NCI-H2171 treated with DMSO at 0.1 percent for 48 hours (cell line): ENCODE results near the gene PLVAP.

Experiments
- DNase-seq: peaks from one replicate; lab custom pipeline; 2025; lab: John Stamatoyannopoulos, UW

PLVAP gene

DNA sequence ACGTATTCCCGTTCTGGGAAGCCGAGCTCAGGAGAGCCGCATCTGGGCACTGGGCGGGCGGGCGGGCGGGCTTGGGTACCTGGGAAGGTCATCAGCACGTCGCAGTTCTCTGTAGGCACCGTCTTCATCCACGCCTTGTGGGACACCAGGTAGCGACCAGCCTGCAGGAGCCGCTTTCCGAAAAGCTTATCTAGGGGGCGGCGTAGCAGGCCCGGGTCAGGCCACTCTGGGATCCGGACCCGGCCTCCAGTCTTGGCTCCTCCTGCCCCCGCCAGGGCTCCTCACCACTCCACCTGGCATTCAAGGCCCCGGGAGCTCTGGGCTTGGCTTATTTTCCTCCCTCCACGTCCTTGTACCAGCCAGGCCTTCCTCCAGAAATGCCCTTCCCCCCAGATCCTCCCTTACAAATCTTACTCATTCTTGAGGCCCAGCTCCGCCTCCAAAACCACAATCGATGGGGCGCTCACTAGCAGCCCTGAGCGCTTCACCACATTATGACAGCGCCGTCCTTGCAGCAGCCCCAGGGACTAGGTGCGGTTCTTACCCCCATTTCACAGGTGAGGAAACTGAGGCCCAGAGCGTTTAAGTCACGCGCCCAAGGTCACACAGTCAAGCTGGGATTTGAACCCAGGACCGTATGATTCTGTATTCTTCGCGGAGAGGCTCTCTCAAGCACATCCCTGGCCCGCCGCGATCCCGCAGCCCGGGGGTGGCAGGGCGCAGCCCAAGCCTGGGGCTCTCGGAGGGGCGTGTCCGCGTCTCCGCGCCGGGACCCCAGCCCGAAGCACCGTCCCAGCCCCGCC is 43.3 kb downstream of the PLVAP start:
- no peak for DNase-seq

DNA sequence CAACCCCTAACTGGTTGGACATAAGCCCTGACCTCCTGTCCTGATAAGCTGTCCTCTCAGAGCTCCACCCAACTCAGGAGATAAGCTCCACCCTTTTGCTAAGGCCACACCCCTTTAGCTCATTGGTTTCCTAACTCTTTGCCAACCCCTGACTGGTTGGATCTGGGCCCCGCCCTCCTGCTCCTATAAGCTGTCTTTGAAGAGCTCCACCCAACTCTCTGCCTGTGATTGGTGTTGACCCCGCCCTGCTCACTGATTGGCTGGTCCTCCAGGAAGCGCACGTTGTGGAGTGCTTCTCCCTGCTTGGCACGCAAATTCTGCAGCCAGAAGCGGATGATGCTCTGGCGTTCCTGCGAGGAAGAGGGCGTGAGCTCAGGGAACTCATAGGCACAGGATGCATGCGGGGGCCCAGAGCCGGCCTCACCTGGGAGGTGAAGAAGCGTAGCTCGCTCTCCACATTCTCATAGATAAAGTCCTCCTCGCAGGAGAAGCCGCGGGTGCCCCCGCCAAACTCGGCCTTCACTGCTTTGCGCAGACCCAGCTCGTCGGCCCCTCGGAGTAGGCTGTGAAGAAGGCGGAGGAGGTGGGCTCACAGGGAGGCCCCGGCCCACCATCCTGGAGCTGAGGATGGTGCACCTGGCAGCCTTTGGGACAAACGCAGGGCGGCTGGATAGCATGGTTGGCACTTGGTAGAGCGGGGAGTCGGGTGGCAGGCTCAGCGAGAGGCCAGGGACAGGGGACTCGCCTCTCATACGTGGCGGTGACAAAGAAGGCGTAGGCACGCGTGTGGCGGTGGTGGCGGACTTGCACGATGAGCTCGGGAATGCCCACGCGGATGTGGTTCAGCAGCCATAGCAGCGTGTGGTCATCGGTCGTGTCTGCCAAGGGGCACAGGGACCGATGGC is 44.2 kb downstream of the PLVAP start:
- peak; percentile 6 for DNase-seq

DNA sequence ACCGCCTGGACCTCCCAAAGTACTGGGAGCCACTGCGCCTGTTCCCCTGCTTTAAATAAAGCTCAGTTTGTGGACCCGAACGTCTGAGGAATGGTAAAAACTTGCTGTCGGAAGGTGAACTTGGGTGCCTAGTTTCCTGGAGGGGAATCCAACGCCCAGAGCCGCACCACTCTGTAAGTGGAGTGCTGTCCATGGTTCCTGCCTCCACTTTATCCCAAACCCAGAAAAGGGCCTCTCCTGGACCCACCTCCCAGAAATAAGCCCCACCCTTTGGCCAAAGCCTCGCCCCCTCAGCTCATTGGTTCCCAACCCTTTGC is 44.8 kb downstream of the PLVAP start:
- no peak for DNase-seq

DNA sequence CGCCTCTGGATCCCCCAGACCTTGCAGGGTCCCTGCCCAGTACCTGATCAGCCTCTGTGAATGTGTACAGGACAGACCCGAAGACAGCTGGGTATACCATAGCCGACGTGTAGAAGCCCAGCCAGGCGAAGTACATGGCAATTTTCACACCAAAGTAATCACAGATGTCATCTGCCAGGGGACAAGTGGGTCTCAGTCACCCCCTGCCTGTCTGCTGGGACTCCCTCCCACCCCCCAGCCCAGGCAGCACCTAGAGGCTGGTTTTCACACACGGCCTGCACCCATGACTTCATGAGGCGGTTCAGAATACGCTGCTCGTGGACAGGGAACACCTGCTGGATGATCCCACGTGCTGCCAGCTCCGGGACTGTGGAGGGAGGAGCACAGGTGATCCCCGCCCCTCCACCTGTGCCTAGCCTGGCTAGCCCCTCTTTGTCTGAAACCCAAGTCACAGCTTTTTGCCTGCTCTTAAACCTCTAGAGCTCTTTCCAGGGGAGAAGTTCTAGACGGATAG is 46.0 kb downstream of the PLVAP start:
- DNase-seq: peak; percentile 90

DNA sequence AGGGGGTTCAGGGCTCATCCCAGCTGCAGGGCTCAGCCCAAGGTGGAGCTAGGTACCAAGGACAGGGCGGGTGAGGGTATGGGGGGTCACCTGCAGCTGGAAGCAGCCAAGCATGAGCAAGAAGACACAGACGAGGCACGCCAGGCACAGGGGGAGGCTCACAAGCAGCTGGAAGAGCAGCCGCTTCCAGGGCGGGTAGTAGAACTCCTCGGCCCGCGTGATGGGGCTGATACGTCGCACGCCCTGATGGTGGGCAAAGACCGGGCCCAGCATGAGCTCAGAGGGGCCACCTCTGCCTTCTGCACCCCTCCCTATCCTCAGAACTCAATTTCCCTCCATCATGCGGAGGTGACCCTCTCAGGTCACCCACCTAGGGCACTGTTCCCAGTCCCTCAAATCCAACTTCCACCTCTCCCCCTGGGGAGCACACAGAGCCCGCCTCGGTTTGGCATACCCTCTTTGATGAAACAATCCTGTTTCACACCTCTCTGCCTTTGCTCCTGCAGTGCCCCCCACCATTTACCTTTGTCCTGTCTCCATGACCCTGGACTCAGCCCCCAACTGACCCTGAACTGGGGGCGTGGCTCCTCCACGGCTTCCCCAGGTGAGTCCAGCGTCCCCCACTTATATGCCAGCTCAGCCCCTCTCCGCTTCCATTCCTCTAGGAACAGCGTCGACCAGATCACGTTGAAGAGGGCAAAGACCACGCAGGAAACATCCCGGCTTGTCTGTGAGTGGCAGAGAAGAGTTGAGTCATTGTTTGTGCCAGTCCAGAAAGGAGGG is 46.7 kb downstream of the PLVAP start:
- no peak for DNase-seq

DNA sequence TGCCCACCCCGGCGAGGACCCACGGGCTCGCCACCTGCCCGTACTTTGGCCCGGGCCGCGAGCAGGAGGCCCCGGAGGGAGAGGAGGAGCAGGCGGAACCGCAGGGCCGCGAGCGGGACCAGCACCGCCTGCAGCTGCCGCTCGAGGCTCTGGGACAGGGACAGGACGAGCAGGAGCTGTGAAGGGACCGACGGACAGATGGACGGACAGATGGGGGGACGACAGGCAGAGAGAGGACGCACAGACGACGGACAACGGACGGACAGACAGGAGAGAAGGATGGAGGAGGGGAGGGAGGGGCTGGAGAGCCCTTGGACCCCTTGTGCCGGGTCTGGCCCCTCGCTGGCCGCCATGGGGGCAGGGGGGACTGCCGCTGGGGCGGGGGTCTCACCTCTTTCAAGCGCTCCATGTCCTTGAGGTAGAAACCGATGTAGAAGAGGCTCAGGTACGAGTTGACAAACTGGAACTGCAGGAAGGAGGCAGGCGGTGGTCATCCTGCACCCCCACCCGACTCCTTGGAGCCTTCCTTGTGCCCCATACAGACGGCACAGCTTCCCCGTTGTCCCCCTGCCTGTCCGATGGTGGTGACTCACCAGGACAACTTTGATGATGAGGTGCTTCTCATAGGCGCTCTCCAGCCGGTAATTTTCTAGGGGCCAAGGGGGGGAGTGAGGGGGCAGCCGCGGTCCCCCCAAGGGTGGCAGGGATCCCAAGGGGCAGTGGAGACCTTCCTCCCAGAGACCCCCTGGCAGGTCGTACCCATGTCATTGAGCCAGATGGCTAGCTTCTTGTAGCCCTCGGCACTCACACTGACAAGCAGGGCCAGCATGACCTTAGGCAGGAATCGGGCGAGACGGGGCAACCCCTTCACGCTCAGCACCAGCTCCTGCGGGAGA is 47.5 kb downstream of the PLVAP start:
- DNase-seq: no peak

DNA sequence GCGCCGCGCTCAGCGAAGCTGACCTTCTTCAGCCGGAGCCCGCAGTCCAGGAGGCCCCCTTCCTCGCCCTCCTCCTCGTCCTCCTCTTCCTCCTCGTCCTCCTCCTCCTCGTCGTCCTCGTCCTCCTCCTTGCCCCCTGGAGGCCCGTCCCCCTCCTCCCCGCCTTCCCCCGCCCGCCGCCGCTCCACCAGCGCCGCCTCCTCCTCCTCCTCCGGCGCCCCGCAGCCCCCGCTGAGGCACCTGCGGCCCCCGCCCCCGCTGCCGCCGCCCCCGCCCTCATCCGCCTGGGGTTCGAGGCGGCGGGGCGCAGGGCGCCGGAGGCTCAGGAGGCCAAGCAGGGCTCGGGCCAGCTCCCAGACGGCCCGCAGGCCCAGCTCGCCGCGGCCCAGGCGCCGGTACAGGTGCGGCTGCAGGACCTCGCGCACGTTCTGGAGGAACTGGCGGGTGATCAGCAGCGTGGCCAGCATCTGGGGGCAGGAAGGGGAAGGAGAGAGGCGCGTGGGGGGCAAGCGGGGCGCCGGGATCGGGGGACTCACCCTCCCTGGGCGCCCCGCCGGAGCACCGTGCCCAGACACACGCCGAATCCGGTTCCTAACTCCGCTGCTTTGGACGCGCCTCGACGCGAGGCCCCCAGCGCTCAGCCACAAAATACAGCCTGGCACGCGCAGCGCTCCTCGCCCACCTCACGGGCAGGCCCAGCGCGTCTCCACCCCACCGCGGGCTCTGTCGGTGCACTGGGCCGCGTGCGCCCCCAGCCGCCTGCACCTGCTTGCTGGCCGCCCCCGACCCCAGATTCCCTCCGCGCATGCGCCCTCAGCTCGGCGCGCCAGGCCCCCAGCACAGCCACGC is 48.4 kb downstream of the PLVAP start:
- DNase-seq: peak; percentile 7

DNA sequence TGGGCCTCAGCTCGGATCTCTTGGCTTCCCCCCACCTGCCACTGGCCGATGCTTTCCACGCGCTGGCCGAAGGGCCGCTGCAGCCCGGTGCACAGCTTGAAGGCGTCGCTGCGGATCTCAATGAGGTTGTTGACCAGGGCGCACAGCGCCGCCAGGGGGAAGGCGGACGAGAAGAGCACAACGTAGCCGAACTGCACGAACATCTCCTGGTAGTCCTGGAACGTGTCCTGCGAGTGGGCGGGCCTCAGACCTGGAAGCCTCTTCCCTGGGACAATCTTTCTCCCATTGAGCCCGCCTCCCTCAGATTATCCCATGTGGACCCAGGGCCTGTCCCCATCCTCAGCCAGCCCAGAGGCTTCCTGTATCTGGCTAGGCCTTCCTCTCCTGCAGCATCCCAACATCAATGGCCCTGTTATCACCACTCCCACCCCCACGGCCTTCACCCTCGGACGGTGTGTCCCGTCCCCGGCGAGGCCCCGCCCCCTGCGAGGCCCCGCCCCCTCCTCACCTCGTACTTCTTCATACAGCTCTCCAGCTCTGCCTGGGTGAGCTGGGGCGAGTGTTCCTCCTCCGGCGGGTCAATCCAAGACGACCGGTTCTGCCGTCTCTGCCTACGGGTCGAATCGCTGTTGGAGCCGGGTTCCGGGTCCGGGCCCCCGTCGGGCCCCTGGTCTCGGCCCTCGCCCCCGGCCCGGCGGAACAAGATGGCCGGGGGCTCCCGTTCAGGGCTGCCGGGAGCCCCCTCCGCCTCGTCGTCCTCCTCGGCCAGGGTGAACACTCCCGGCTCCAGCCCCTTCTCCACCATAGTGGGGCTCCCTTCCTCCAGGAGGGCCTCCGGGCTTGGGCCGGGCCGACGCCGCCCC is 49.3 kb downstream of the PLVAP start:
- peak; percentile 17 for DNase-seq

DNA sequence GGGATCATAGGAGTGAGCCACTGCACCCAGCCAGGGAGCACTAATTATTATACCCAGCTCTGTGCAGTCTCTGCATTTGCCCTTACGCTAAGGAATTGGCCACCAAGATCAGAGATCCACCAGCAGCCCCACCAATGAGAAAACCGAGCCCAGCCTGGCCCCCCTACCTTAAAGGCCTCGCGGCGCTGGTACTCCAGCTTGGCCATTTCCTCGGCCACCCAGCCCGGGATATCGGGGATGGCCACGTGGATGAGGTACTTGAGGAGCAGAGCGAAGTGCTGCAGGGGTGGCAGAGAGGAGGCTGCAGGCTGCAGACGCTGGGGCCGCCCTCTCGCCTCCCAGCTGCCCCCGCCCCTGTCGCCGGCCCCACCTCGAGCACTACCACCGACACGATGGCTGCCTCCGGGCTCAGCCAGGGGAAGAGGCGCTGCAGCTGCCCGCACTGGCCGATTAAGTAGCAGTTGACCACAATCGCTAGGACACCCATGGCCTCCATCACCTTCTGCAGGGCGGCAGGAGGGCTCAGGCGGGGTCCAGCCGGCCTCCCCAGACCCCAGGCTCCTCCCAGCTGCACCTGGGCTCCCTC is 50.0 kb downstream of the PLVAP start:
- no peak for DNase-seq

DNA sequence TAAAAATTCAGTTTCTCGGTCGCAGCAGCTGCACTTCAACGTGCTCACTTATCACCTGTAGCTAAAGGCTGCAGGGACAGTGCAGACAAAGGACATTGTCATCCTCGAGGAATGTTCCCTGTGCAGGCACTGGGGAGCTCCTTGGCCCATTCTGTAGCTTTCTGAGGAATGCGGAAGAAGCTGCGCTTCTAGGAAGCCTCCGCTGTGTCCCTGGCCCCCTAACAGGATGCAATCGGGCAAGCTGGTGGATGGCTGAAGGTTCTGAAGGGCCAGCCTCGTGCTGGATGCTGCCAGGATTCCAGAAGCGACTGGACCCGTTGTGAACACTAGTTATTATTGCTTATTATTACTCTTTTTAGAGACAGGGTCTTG is 50.6 kb downstream of the PLVAP start:
- DNase-seq: no peak

DNA sequence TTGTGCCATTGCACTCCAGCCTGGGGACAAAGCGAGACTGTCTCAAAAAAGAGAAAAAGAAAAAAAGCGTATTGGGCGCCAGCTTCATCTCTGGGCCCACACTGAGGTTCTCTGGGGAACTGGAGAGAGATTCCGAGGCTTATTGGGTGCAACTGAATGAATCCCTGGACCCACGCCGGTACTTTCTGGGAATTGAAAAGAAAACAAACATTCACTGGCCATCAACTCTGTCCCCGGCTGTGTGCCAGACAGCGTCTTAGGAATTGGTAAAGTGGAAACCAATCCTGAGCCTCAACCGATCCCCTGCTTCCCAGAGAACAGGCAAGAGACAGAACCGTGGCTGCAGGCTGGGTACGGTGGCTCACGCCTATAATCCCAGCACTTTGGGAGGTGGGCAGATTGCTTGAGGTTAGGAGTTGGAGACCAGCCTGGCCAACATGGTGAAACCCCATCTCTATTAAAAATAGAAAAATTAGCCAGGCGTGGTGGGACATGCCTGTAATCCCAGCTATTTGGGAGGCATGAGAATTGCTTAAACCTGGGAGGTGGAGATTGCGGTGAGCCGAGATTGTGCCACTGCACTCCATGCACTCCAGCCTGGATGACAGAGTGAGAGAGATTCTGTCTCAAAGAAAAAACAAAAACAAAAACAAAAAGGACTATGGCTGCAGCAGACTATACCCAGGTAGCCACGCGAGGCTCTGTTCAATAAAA is 51.1 kb downstream of the PLVAP start:
- no peak for DNase-seq

DNA sequence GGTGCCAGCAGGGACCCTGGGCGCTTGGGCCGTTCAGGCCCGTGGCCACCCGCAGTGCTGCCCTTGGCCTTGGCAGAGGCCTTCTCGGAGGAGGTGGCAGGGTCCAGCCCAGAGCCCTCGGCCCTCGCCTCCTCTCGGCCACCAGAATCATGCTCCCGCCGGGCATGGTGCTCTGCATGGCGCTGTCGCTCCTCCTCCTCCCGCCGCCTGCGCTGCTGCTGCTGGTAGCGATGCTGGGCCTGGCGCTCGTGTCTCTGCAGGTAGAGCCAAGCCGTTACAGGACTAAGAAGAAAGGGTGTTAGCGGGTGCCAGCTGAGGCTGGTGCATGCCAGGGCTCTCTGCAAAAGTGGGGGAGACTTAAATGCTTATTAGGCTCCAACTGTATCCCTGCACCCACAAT is 52.0 kb downstream of the PLVAP start:
- DNase-seq: no peak

DNA sequence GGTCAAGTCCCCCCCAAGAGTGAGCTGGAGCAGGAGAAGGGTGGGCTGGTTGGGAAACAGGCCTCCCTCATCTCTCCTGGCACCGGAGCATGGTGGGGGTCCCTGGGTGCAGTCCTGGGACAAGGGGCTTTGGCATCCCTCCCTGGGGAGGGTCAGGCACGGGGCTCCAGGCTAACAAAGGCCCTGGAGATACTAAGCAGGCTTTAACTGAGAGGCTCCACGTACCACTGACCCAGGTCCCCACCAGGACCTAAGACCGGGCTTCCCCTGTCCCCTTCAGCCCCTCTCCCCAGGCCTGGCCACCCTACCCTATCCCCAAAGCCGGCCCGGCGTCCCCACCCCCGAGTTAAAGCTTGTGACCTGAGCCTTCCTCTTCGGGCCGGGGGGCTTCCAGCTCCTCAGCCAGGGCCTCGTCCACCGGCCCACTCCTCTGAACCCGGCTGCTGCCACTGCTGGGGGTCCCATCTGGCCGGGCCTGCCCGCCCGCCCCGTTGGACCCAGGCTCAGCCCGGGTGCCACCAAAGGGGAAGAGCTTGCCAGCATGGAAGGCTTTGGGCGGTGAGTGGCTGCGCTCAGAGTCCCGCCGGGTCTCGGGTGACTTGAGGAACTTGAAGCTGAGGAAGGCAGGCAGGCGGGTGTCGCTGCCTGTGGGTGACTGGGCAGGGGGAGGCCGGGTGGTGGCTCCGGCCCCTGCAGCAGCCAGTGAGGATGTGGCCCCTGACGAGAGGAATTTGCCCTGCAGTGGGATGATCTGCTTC is 52.6 kb downstream of the PLVAP start:
- DNase-seq: no peak

DNA sequence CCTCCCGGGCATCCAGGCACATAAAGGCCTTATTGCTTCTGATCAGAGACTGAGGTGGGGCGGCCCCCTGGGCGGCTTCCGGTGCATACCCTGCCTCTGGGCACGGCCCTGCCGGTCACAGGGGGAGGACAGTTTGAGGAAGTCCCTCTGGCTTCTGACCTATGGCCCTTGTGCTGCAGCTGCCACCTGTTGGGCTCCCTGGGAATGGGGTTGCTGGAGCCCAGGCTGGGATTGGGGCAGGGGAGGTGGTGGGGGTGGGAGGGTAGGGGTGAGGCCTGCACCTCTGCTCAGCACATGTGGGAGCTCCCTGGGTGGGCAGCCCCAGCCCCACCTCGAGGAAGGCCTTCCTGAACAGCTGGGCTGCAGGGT is 53.2 kb downstream of the PLVAP start:
- no peak for DNase-seq

DNA sequence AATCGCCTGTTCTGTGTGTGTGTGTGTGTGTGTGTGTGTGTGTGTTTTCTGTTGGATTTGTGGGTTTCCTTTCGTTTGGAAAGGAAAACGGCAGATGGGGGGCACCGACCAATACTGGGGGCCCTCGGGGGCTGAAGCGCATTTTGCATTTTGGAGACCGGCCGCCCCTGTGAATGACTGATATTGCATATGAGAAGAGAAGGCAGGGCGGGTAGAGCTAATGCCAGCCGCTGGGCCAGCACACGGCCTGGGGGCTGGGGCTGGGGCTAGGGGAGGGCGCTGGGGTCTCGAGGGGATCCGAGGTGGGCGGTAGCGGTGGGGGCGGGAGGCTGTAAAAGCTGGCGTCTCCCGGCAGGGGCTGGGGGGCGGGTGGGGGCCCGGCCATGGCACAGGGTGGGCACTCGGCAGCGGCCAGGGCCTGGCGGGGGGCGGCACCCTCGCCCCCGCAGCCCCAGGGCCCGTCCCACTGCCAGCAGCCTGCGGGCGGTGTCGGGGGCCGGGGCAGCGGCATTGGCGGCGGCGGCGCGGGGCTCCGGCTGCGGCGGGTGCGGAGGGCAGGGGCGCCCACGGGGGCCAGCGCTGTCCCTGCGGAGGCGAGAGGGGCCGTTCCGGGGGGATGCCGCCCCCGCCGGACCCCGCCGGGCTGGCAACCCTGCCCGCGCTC is 53.7 kb downstream of the PLVAP start:
- no peak for DNase-seq

DNA sequence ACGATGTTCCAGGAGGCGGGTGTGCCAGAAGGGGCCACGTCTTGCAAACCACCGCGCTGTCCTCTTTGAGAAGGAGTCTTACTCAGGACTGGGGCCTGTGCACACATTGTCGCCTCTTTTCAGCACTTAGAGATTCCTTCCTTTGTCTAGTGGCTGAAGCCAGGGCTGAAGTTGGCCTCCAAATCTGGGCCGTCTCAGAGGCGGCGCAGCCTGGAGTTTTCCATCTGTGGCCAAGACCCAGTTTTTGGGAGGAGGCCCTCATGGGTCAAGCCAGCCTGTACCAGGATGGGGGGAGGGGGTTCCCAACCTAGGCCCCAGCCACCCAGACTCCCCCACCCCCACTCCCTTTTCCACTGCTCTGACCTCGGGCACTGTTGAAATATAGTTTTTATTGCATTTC is 54.3 kb downstream of the PLVAP start:
- no peak for DNase-seq
